ENCODE results near the gene ATP6V1E1. TPM values are rescaled to one million over a fixed set of nuclear protein-coding genes. Genes with fewer than 3 reads are reported as not detected.

Gene ATP6V1E1
- total and polyA plus RNA-seq, 2 of the 13 experiments (the other 11 are each of a cell fraction or from before 2014, with no cell fraction given): 69.3 to 90.9 TPM

- no peak for TF ChIP-seq IKZF5 (CRISPR knock-in tag; IDR thresholded peaks at IDR 0.05)
- TF ChIP-seq TBL1XR1 (IDR thresholded peaks at IDR 0.05; ENCODE audit: borderline replicate concordance, low read length, partially characterized antibody): peak; percentile 38
- 0 out of 2 replicates have a peak, but pooled peaks have one; percentile 59 for TF ChIP-seq KLF12 (CRISPR knock-in tag; IDR thresholded peaks at IDR 0.05; ENCODE audit: borderline replicate concordance)
- TF ChIP-seq ZBTB1 (CRISPR knock-in tag; IDR thresholded peaks at IDR 0.05; ENCODE audit: borderline replicate concordance): no peak
- TF ChIP-seq SIN3A (IDR thresholded peaks at IDR 0.05; ENCODE audit: borderline replicate concordance, low read depth, low read length): peak; percentile 40; the same call in 1 of the 2 replicates
Observed at GRCh38 chr22:17639247-17639741, 10.7 kb upstream of the ATP6V1E1 start (continued).

- FAIRE-seq (peak; percentile 74), DNase-seq (ENCODE audit: low spot score) (peak; percentile 92), ATAC-seq (peak; percentile 94)
- whole genome bisulfite sequencing (ENCODE audit: low lambda C conversion rate): 2% methylated on average over 20 of the region's 70 CpGs
- ChIA-PET POLR2A (interaction anchor here (0.7 to 2.4 kb wide), 14 partner anchors 9 to 439 kb away, joined by 3 to 8 read pairs (median 5); partner anchors contain the start of gene PEX26), CTCF (ENCODE audit: low intra/inter-chr PET ratio, low total read pairs) (no interaction called here)
- intact Hi-C loops (cut with micrococcal nuclease; ENCODE audit: unreplicated experiment) (loop anchor here (5.0 kb wide), 1 partner anchor 81 kb away; no protein-coding TSS in a partner anchor), in situ Hi-C loops (cut with HindIII; ENCODE audit: extremely low pct_ligation_motif_present, low pct_unique_long_range_greater_than_20kb) (no loop called here)
- Histone ChIP-seq H3K4me2 (ENCODE audit: low read depth, low read length) (peak within 1 kb of the TSS; percentile 73), H3K27me3 (ENCODE audit: control insufficient read depth in 1 of 2, insufficient read depth in 2 of 2, low read length in 2 of 2) (no peaks in the 10 kb centered on the region; a peak in 1 of 5 replicates), H3K27ac (ENCODE audit: extremely low read length, insufficient read depth, low read length) (peak within 1 kb of the TSS; percentile 99), H4K20me1 (ENCODE audit: insufficient read depth, low read length) (no peaks in the 10 kb centered on the region), H3K9ac (ENCODE audit: insufficient read depth, low read depth, low read length) (peak within 1 kb of the TSS; percentile 100), H3K36me3 (replicated peaks in 1 of 2; ENCODE audit: control insufficient read depth in 1 of 2, insufficient read depth in 2 of 2, low read length in 2 of 2) (peaks cover 0 to 3% of the 10 kb centered on the region in 2 experiments; a peak in 1 of 5 replicates), H3K9me3 (ENCODE audit: low read length) (no peaks in the 10 kb centered on the region), H3K79me2 (ENCODE audit: insufficient read depth, low read length) (peaks cover 16% of the 10 kb centered on the region), H3K4me1 (ENCODE audit: insufficient read depth, low read length) (peaks cover 26% of the 10 kb centered on the region), H3K4me3 (replicated peaks in 1 of 3; ENCODE audit: insufficient read depth in 1 of 3, low read depth in 2 of 3, low read length in 3 of 3) (peak within 1 kb of the TSS; percentile 65 to 95 (median 95)), H2AFZ (ENCODE audit: low read length) (no peak within 1 kb of the TSS)
- BruUV-seq (replicated peaks): TSS peak; percentile 83
- TF ChIP-seq CEBPB (IDR thresholded peaks at IDR 0.05; ENCODE audit: borderline replicate concordance, low read depth, low read length) (no peak), THAP9 (CRISPR knock-in tag; IDR thresholded peaks at IDR 0.05; ENCODE audit: borderline replicate concordance) (peak; percentile 59; the same call in 1 of the 2 replicates), HOXA7 (CRISPR knock-in tag; IDR thresholded peaks at IDR 0.05) (no peak), ZNF280B (CRISPR knock-in tag; IDR thresholded peaks at IDR 0.05; ENCODE audit: borderline replicate concordance) (peak; percentile 94), ZSCAN31 (CRISPR knock-in tag; IDR thresholded peaks at IDR 0.05; ENCODE audit: low read depth) (no peak; the same call in 1 of the 2 replicates), ZNF678 (CRISPR knock-in tag; IDR thresholded peaks at IDR 0.05) (0 out of 2 replicates have a peak, but pooled peaks have one; percentile 27)
Observed at GRCh38 chr22:17638432-17639246, 10.1 kb upstream of the ATP6V1E1 start, which contains the start of gene BCL2L13. BCL2L13 (plus strand) TSS chr22:17638757; CDS start chr22:17655712, 16,955 bp downstream.

Data from HepG2 (cell line).